KOPT-K1 (cell line): ENCODE measurements around the gene LRRFIP2.
A peak's percentile ranks its signal among the peaks of the same experiment; 100 is the strongest.
"Not testable (repeated sequence)": the region's sequence is repeated elsewhere in the genome, so short reads cannot be mapped to it uniquely, and the experiment has no call there.

Experiments used
- H3K27ac ChIP-seq: fragments of 200-600 bp; sonication (generic); 2 replicates; pipeline ENCODE4 v1.5.1; 2016; ENCODE audit warnings: antibody characterized with exemption, mild to moderate bottlenecking, low read depth, low read length; ENCODE audit not compliant: poor library complexity, severe bottlenecking
- H3K36me3 ChIP-seq: fragments of 200-600 bp; sonication (generic); 2 replicates; pipeline ENCODE4 v1.5.1; 2017; ENCODE audit warnings: antibody characterized with exemption, mild to moderate bottlenecking, low read length, moderate library complexity; ENCODE audit not compliant: insufficient read depth
- H3K9me3 ChIP-seq: fragments of 200-600 bp; sonication (generic); 2 replicates; pipeline ENCODE4 v1.5.1; 2017; ENCODE audit warnings: antibody characterized with exemption, low read length, mild to moderate bottlenecking; ENCODE audit not compliant: insufficient read depth, poor library complexity, severe bottlenecking

The LRRFIP2 gene

DNA sequence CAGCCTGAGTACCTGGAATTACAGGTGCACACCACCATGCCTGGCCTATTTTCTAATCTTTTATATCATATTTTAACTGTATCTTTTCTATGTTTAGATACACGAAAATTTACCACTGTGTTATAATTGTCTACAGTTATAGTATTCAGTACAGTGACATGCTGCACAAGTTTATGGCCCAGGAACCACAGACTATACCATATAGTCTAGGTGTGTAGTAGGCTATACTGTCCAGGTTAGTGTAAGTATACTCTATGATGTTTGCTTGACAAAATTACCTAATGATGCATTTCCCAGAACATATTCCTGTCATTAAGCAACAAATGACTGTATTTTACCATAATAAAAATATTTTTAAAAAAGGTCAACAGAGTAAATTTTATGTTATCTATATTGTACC is 5.5 kb downstream of the LRRFIP2 start:
- Histone ChIP-seq H3K9me3 (no peaks in the 10 kb centered on the region), H3K36me3 (peaks cover 21% of the 10 kb centered on the region), H3K27ac (no peak overlapping the region)

DNA sequence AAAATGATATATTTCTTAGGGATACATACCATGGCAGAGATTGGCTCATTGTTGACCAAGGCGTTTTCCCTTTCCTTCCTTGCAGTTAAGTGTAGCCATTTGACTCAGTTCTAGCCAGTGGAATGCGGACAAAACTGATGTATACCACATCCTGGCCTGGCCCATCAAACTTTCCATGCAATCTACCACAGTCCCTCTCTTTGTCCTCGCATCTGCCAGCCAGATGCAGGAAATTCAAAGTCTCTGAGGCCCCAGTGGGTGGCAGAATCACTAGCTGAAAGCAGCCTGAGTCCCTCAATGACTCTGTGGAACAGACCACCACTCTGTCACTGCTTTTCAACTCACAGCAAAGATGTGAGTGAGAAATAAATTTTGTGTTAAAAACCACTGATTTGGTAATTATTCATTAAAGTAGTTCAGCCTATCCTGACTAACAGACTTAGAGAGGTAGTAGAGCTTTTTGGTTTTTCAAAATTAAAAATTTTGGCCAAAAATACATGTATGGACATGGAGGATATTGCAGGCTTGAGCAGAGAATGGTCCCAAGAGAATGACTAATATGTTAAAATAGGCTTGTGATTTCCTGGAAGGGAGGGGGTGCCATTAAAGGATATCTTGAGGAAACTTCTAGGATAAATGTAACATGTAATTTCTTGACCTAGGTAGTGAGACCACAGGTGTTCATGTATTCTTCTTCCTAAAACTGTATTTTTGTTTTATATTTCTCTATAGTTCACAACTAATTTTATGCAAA is 10.9 kb downstream of the LRRFIP2 start:
- Histone ChIP-seq H3K27ac (peak overlapping the region; percentile 25), H3K36me3 (peaks cover 12% of the 10 kb centered on the region)

GRCh38 chr3:37162501-37163245 is 11.7 kb downstream of the LRRFIP2 start:
- H3K27ac ChIP-seq: peak overlapping the region; percentile 25
- no peaks in the 10 kb centered on the region for H3K9me3 ChIP-seq
- H3K36me3 ChIP-seq: peaks cover 12% of the 10 kb centered on the region

More for the DNA sequence above, 10.9 kb downstream of the LRRFIP2 start:
- no peaks in the 10 kb centered on the region for H3K9me3 ChIP-seq

GRCh38 chr3:37161351-37161750 is 13.0 kb downstream of the LRRFIP2 start:
- Histone ChIP-seq H3K9me3 (no peaks in the 10 kb centered on the region), H3K27ac (no peak overlapping the region), H3K36me3 (peaks cover 12% of the 10 kb centered on the region)

GRCh38 chr3:37155782-37156181 is 18.6 kb downstream of the LRRFIP2 start:
- Histone ChIP-seq H3K36me3 (peaks cover 14% of the 10 kb centered on the region), H3K27ac (peak overlapping the region; percentile 43), H3K9me3 (no peaks in the 10 kb centered on the region)

- peak overlapping the region; percentile 43 for H3K27ac ChIP-seq
- H3K36me3 ChIP-seq: peaks cover 6% of the 10 kb centered on the region
- H3K9me3 ChIP-seq: no peaks in the 10 kb centered on the region
Observed at GRCh38 chr3:37154668-37155314, 19.6 kb downstream of the LRRFIP2 start.

DNA sequence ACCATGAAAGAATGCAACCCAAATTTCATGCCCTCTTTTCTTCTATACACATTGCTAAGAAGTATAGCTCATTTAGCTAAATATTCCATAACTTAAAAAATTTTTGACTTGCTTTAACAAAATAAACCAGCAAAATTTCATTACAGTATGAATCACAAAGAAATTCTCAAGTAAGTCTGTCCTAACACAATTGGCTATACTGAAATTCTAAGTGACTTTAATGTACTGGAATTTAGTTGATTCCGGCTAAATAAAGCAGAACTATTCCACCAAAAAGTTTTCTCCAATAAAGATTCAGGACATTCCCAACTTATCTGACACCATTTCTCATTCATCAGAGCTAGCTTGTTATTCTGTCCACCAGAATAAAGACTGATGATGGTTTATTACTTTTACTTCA is 23.8 kb downstream of the LRRFIP2 start:
- H3K9me3 ChIP-seq: no peaks in the 10 kb centered on the region
- peaks cover 33% of the 10 kb centered on the region for H3K36me3 ChIP-seq
- H3K27ac ChIP-seq: no peak overlapping the region

DNA sequence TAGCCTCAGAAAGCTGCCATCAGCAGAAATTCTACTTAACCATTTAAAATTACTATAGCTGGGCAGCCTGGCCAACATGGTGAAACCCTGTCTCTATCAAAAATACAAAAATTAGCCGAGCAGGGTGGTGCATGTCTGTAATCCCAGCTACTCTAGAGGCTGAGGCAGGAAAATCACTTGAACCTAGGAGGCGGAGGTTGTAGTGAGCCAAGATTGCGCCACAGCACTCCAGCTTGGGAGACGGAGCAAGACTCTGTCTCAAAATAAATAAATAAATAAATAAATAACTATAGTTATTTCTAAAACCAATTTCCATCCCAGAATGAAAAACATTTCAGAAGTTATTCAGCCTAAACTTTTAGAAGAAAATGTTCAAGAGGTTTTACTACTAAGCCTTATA is 25.1 kb downstream of the LRRFIP2 start:
- Histone ChIP-seq H3K36me3 (peaks cover 33% of the 10 kb centered on the region), H3K27ac (no peak overlapping the region), H3K9me3 (no peaks in the 10 kb centered on the region)

- Histone ChIP-seq H3K9me3 (no peaks in the 10 kb centered on the region), H3K36me3 (peaks cover 36% of the 10 kb centered on the region), H3K27ac (no peak overlapping the region)
Observed at GRCh38 chr3:37148208-37148607, 26.2 kb downstream of the LRRFIP2 start.

DNA sequence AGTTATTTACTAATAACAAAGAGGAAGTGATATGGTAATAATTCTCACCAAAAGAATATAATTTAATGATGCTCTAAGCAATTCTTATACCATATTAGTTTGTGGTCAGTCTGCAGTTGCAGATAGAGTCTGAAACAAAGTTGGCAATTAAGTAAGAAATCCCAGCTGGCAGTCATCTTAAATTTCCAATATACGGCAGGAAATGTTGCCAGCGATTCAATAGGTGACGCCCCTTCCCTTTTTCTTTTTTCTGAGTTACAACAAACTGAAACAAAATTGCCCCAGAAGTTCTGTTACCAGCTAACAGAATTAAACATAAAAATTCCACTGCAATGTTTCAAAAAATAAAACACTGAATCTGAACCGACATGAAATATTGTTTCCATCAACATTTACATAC is 26.7 kb downstream of the LRRFIP2 start:
- H3K27ac ChIP-seq: no peak overlapping the region
- no peaks in the 10 kb centered on the region for H3K9me3 ChIP-seq
- peaks cover 42% of the 10 kb centered on the region for H3K36me3 ChIP-seq

GRCh38 chr3:37146927-37147326 is 27.5 kb downstream of the LRRFIP2 start:
- peaks cover 44% of the 10 kb centered on the region for H3K36me3 ChIP-seq
- H3K27ac ChIP-seq, H3K9me3 ChIP-seq: not testable (repeated sequence)

DNA sequence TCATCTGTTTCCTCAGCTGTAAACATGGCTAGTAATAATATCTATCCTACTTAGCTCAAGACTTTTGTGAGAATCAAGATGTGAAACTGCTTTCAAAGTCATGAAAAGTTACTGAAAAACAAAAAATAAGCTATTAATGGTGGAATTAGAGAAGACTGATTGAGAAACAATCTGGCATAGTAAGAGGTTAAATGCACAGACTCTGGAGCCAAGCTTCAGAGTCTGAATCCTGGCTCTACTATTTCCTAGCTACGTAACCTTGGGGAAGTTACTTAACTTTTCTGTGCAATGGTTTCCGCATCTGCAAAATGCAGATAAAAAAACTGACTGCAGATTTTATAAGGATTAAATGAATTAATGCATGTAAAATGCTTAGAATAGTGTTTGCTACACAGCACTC is 28.8 kb downstream of the LRRFIP2 start:
- Histone ChIP-seq H3K27ac (no peak overlapping the region), H3K36me3 (peaks cover 44% of the 10 kb centered on the region), H3K9me3 (no peaks in the 10 kb centered on the region)

DNA sequence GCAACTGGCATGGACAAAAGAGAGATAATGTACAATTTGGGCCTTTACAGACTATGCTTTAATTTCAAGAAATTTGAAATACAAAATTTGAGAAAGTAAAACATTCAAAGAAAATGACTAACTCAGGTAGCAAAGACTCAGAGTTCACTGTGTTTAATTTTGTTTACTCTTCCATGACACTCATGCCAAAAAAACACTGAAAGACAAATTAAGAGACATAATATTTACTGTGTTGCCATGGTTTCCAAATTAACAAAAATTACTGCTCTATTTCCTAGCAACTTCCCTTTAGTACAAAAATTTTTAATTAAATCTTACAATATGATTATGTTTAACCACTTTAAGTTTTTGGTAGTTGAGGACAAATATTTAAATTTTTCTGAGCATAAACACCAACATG is 29.6 kb downstream of the LRRFIP2 start:
- no peaks in the 10 kb centered on the region for H3K9me3 ChIP-seq
- H3K27ac ChIP-seq: no peak overlapping the region
- peaks cover 44% of the 10 kb centered on the region for H3K36me3 ChIP-seq

DNA sequence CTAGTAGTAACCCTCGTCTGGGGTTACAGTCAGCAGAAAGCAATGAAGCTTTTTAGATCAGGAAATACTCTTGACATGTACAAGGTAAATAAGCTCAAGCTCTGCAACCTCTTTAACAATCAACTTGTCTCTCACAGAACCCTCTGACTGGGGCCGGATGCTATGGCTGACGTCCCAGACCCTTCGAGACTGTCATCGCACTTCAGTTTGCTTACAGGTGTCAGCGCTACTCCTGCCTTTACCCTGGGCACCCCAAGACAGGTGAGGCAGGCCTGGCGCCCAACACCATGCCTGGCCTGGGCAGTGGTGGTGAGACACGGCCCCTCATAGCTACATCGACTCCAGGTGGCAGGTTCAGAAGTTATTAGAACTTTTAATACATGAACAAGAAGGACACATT is 30.6 kb downstream of the LRRFIP2 start:
- Histone ChIP-seq H3K9me3 (no peaks in the 10 kb centered on the region), H3K36me3 (peaks cover 44% of the 10 kb centered on the region), H3K27ac (no peak overlapping the region)

GRCh38 chr3:37141676-37142075 is 32.7 kb downstream of the LRRFIP2 start:
- Histone ChIP-seq H3K27ac (no peak overlapping the region), H3K36me3 (peaks cover 24% of the 10 kb centered on the region), H3K9me3 (no peaks in the 10 kb centered on the region)
